A673 (cell line): ENCODE measurements around the gene MFF. TPM values are rescaled to one million over a fixed set of nuclear protein-coding genes. Genes with fewer than 3 reads are reported as not detected.

Source experiments
- BruUV-seq: library from RNA; stranded (reverse); fragments of 400-500 nt; replicated peaks from 2 replicates; lab custom pipeline; 2021; lab: Mats Ljungman, UMichigan
- CTCF ChIA-PET: fragments of 300-600 bp; sonication (Branson Sonifier 250); formaldehyde crosslinking; loops from one replicate; lab custom pipeline; 2022; ENCODE audit warnings: antibody characterized with exemption; lab: Charles Lee
- POLR2A ChIA-PET: fragments of 300-600 bp; sonication (Branson Sonifier 250); formaldehyde crosslinking; loops from one replicate; lab custom pipeline; 2022; ENCODE audit warnings: antibody characterized with exemption; ENCODE audit not compliant: low non-redundant PET; lab: Charles Lee
- DNase-seq: peaks from one replicate; pipeline ENCODE4 v3.0.0-alpha.2; 2015; ENCODE audit warnings: low spot score
- H3K27ac ChIP-seq: fragments of 200-600 bp; sonication (generic); 2 replicates; pipeline ENCODE4 v1.5.1; 2016; ENCODE audit warnings: mixed run types, low read depth, mild to moderate bottlenecking, mixed read lengths, antibody characterized with exemption, low read length; ENCODE audit not compliant: poor library complexity, severe bottlenecking
- H3K27me3 ChIP-seq: fragments of 200-600 bp; sonication (generic); replicated peaks from 2 replicates; pipeline ENCODE4 v1.6.1; 2017; ENCODE audit warnings: mixed run types, low read depth, mild to moderate bottlenecking, mixed read lengths, antibody characterized with exemption, low read length; ENCODE audit not compliant: insufficient read depth, poor library complexity
- H3K36me3 ChIP-seq: fragments of 200-600 bp; sonication (generic); 2 replicates; pipeline ENCODE4 v1.6.1; 2016; ENCODE audit warnings: mixed run types, mild to moderate bottlenecking, mixed read lengths, antibody characterized with exemption, low read length; ENCODE audit not compliant: insufficient read depth, poor library complexity, severe bottlenecking
- H3K4me1 ChIP-seq: fragments of 200-600 bp; sonication (generic); 2 replicates; pipeline ENCODE4 v1.6.1; 2017; ENCODE audit warnings: mixed run types, mild to moderate bottlenecking, mixed read lengths, antibody characterized with exemption, low read length; ENCODE audit not compliant: insufficient read depth, poor library complexity, severe bottlenecking
- H3K4me3 ChIP-seq: fragments of 200-600 bp; sonication (generic); 2 replicates; pipeline ENCODE4 v1.5.1; 2016; ENCODE audit warnings: low read depth, mixed run types, mild to moderate bottlenecking, mixed read lengths, low read length; ENCODE audit not compliant: poor library complexity, severe bottlenecking
- H3K9me3 ChIP-seq: fragments of 200-600 bp; sonication (generic); 2 replicates; pipeline ENCODE4 v1.6.1; 2016; ENCODE audit warnings: mixed run types, low read depth, mild to moderate bottlenecking, mixed read lengths, antibody characterized with exemption, low read length; ENCODE audit not compliant: poor library complexity, severe bottlenecking
- EZH2 ChIP-seq: fragments of 200-600 bp; sonication (generic); IDR thresholded peaks from 2 replicates; pipeline ENCODE4 v1.6.1; 2017; ENCODE audit warnings: borderline replicate concordance, low read depth, mild to moderate bottlenecking, mixed read lengths, antibody characterized with exemption, low read length; ENCODE audit not compliant: poor library complexity, severe bottlenecking
- intact Hi-C: fragments of 100-400 bp; cut with micrococcal nuclease; formaldehyde crosslinking; loops from one replicate; pipeline ENCODE4 v1.10.0; 2022; ENCODE audit not compliant: unreplicated experiment
- total RNA-seq: library from RNA; stranded (reverse); gene quantifications from 2 replicates; pipeline ENCODE4 v1.2.3, GENCODE V29; 2021
- TF ChIP-seq, protein P1 (sequence below): fragments of 300-800, 200-600 bp; sonication (generic); conservative IDR thresholded peaks from 2 replicates; pipeline ENCODE4 v1.5.1; 2017; ENCODE audit warnings: low read depth, mild to moderate bottlenecking, antibody characterized with exemption, low read length, moderate library complexity, mixed read lengths

Gene MFF
- total RNA-seq, 1 experiment from 2014 or later: 113 TPM

DNA sequence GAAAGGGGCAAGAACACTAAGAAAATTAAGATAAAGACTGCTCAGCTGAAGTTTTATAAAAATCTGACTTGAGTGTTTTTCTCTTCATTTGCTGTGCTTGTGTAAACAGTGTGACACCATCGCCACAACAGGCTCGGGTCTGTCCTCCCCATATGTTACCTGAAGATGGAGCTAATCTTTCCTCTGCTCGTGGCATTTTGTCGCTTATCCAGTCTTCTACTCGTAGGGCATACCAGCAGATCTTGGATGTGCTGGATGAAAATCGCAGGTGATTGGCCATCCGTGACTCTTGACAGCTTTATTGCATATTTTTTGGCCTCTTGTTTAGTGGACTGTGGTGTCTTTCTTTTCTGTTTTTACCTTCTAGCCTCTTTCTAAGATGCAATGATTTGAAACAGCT lies 22.1 kb downstream of the MFF start:
- intact Hi-C loops: no loop called here
- H3K27ac ChIP-seq: no peak overlapping the region
- H3K27me3 ChIP-seq: no peaks in the 10 kb centered on the region
- H3K4me3 ChIP-seq: no peak overlapping the region
- DNase-seq: no peak
- ChIA-PET POLR2A (interaction anchor here (0.5 kb wide), 1 partner anchor 10 kb away, joined by 4 read pairs; no protein-coding TSS in a partner anchor), CTCF (no interaction called here)
- peaks cover 29% of the 10 kb centered on the region for H3K4me1 ChIP-seq
- H3K9me3 ChIP-seq: no peaks in the 10 kb centered on the region
- H3K36me3 ChIP-seq: peaks cover 14% of the 10 kb centered on the region
- TF ChIP-seq, protein P1, sequence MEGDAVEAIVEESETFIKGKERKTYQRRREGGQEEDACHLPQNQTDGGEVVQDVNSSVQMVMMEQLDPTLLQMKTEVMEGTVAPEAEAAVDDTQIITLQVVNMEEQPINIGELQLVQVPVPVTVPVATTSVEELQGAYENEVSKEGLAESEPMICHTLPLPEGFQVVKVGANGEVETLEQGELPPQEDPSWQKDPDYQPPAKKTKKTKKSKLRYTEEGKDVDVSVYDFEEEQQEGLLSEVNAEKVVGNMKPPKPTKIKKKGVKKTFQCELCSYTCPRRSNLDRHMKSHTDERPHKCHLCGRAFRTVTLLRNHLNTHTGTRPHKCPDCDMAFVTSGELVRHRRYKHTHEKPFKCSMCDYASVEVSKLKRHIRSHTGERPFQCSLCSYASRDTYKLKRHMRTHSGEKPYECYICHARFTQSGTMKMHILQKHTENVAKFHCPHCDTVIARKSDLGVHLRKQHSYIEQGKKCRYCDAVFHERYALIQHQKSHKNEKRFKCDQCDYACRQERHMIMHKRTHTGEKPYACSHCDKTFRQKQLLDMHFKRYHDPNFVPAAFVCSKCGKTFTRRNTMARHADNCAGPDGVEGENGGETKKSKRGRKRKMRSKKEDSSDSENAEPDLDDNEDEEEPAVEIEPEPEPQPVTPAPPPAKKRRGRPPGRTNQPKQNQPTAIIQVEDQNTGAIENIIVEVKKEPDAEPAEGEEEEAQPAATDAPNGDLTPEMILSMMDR: no peak
- no peak for TF ChIP-seq EZH2
- BruUV-seq: no TSS peak

- Histone ChIP-seq H3K27me3 (no peaks in the 10 kb centered on the region), H3K4me3 (no peak overlapping the region), H3K9me3 (no peaks in the 10 kb centered on the region), H3K36me3 (peaks cover 14% of the 10 kb centered on the region), H3K27ac (no peak overlapping the region), H3K4me1 (peaks cover 29% of the 10 kb centered on the region)
- DNase-seq: no peak
- ChIA-PET POLR2A (no interaction called here), CTCF (no interaction called here)
- BruUV-seq: no TSS peak
- TF ChIP-seq EZH2: no peak
- TF ChIP-seq, protein P1: no peak
- intact Hi-C loops: no loop called here
Measured at GRCh38 chr2:227348324-227348723, 23.3 kb downstream of the MFF start.

DNA sequence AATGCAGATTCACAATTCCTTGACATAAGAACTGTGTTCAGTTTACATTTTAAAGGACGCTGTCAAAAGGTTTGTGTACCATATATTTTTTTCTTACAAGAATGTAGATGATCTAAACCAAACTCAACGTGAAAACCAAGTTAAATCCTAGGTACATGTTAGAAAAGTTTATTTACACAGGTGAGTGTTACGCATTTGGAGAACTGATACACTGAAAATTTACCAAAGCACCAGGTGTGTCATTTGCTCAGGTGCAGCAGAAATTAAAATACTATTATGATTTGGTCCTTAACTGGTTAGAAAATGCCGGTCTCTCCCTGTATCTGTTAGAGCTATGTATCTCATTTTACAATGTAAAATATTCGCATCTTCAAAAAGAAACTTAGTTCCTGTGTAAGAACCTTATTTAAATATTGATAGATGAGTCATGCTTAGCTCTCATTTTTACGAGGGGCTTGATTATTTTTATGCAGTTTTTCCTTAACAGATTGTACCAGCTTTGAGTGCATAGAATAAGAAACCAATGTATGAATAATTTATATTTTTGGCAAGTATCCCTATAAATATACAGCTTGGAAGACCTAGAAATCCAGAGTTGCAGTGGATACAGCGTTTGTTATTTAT lies 25.1 kb downstream of the MFF start:
- no peaks in the 10 kb centered on the region for H3K9me3 ChIP-seq
- intact Hi-C loops: no loop called here
- TF ChIP-seq, protein P1: no peak
- TF ChIP-seq EZH2: no peak
- H3K36me3 ChIP-seq: peaks cover 9% of the 10 kb centered on the region
- no peak overlapping the region for H3K27ac ChIP-seq
- no TSS peak for BruUV-seq
- ChIA-PET CTCF (no interaction called here), POLR2A (no interaction called here)
- peaks cover 29% of the 10 kb centered on the region for H3K4me1 ChIP-seq
- H3K4me3 ChIP-seq: no peak overlapping the region
- DNase-seq: peak; percentile 48
- no peaks in the 10 kb centered on the region for H3K27me3 ChIP-seq
